HG02970 (cell line): ENCODE data around the gene CLN6.

Source experiments
- ATAC-seq: cut with Tn5 transposase; IDR thresholded peaks from one replicate; pipeline ENCODE4 v1.9.1; 2021; ENCODE audit warnings: mild to moderate bottlenecking, moderate library complexity, moderate number of reproducible peaks; ENCODE audit not compliant: unreplicated experiment, low FRiP score

Gene CLN6

GRCh38 chr15:68229386-68230156 lies at the start of gene CLN6:
TSS of gene CLN6 (minus strand) at chr15:68229728. CDS start at chr15:68229584, 144 bp downstream.
- peak; percentile 69 for ATAC-seq

- ATAC-seq, result no peak
These were observed 49.3 kb upstream of the CLN6 start for GRCh38 chr15:68278595-68279405.

GRCh38 chr15:68278345-68278594 lies 48.7 kb upstream of the CLN6 start:
- ATAC-seq, result peak; percentile 49

DNA sequence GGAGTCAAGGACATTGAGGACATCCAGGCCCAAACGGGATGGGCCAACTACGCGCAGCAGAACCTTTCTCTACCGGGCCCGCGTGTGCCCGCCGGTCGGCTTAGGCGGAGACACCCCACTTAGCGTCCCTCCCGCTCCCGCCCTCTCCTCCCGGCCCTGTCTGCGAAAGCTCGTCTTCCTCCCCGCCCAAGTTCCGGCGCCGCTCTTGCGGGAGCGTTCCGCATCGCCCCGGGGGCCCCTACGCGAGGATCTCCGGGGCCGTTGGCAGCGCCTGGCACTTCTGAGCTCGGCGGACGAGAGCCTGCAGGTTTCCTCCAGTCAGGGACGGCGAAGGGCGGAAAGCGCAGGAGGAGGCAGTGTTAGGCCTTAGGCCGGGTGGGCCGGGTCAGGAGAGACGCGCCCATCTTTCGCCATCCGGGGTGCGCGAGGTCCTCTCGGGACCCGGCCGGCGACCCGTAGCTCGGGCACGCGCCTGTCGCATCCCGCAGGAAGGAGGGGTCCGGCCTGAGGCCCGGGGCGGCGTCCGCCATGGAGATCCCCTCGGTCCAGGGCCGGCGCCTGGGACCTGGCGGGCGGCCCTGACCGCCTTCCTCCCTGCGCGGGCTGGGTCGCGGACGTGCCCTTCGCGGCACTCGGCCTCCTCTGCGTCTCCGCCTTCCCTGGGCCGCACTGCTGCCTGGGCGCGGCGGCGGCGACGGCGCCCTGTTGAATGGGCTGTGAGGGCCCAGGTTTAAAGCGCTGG lies 48.2 kb upstream of the CLN6 start, which contains the start of gene FEM1B:
FEM1B (plus strand) TSS at position 143 of the 742 bp plus-strand sequence. CDS start 673 bp downstream, outside the sequence.
- ATAC-seq, result peak; percentile 71

GRCh38 chr15:68277131-68277602 lies 47.6 kb upstream of the CLN6 start:
- no peak for ATAC-seq

DNA sequence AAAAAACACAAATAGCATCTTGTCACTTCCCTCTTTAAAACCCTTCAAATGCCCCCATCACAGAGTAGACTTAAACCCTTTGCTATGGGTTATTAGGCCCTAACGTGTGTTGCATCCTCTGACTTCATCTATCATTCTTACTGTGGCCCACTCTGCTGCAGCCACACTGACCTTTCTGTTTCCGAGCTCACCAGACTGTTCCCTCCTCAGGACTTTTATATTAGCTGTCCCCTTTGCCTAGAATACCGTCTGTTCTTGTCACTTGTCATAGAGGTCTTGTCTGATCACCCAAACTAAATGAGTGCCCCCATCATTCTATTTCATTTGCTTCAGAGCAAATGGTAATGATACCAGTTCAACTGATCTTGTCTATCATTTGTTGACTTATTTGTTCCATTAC lies 47.1 kb upstream of the CLN6 start:
- no peak for ATAC-seq

DNA sequence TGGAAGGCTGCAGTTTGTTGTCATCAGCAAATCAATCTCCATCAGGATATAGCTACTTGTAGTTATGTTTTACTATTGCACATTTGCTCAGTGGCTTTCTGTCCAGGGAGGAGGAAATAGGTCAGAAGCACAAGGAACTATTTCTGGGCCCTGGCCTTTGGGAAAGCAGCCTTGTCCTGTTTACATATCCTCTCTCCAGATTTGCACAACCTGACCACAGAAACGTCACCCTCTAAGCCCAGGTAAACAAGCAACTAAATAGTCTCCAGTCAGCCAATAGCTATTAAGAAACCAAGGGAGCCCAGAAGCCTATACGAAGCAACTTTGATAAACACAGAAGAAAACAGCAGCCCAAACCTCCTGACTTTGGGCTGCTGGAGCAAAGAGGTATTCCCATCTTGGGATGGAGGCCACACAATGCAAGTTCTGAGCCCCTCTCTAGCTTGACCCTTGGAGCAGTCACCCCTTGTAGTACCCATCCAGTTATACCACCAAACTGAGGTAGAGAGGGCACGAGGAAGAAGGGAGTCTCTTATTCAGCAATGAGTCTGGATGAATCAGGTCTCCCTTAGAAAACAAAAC lies 45.7 kb upstream of the CLN6 start:
- ATAC-seq, result no peak

DNA sequence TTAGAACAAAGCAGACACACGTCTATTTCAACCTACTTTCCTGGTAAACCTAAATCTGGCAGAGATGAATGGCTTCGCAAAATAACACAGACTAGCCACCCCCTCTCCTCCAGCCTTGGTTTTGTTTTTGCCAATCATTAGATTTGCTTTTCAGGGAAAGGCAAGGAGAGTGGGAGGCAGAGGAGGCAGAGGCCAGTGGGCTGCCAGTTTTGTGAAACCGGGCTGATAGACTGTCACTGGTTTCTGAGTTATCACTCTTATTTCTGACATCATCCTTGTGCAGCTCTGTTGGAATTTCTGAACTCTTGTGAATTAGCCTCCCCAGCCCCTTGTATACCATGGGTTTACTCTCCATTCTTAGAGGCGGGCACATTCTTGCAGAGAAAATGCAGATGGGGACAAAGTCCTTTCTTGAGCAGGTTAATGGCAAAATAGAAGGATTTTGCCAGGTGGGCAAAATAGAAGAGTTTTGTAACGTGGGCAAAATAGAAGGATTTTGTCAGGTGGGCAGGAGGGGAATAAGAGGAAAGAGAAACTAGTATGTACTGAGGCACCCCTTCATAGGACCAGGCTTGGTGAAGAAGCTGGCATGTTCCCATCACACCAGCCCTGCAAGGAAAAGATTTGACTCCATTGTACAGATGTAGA lies 44.8 kb upstream of the CLN6 start:
- no peak for ATAC-seq

- ATAC-seq, result no peak
These were observed 43.3 kb upstream of the CLN6 start for GRCh38 chr15:68272721-68273271.

DNA sequence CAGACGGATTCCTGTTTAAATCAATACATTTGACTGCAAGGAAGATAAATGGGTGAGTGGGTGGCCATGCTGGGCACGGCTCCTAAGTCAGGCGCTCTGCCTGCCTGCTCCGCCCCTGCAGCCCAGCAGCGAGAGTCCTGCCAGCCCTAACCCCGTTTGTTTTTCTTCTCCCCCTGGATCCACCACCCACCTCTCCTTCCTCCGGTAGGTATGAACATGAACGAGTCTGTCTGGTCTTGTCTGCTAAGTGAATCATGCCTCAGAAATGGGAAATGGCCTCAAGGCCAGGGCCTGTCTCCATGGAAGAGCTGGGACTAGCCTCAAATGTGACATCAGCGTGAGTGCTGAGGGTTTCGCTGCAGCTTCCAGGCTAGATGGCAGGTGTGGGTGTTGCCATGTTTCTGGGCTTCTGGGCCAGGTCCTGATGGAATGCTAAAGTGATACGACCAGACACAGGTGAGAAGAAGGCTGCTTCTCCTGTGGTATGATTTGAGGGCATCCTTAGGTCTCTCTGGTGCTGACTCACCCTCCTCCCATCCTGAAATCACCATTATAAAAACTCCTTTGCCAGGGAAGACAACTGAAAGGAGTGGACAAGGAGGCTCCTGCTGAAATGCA lies 42.4 kb upstream of the CLN6 start:
- ATAC-seq, result no peak

DNA sequence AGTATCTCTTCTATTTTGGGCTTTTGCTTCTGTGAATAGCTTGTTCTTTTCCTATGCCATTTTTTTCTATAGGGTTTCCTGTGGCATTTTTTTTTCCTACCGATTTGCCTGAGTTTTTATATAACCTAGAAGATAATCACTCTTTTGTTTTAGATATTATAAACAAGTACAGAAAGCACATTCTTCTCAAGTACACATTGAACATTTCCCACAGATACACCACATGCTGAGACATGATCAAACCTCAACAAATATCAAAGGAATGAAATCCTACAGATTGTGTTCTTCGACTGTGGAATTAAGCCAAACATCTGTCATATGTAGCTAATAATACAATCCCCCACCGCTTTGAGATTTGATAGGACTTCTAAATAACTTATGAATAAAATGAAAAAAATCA lies 38.9 kb upstream of the CLN6 start:
- no peak for ATAC-seq

DNA sequence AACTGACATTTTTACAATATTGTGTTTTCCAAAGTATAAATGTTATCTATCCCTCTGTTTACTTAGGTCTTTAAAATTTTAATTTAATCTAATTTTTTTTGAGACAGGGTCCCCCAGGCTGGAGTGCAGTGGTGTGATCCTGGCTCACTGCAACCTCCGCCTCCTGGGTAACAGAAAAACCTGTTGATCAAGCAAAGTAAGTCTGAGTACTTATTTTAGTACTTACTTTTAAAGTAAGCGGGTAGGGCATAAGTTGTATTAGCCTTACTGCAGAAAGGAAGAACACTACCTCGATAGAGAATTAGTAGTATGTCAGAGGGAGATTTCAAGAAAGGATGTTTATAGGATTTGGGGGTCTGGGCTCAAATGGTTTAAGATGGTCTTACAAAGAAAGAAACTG lies 36.1 kb upstream of the CLN6 start:
- ATAC-seq, result no peak

GRCh38 chr15:68265081-68265480 lies 35.6 kb upstream of the CLN6 start:
- ATAC-seq, result no peak

DNA sequence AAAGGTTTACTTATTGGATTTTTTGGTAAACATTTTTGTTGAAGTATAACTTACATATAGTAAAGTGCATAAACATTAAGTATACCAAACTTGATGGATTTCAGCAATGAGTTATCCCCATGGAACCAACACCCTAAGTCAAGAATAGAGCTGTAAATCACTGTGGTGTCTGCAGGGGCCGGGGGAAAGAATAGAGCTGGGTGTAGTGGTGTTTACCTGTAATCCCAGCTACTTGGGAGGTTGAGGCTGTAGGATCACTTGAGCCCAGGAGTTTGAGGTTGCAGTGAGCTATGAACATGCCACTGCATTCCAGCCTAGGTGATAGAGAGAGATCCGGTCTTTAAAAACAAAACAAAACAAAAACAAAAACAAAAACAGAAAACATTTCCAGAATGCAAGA lies 34.8 kb upstream of the CLN6 start:
- ATAC-seq, result no peak

DNA sequence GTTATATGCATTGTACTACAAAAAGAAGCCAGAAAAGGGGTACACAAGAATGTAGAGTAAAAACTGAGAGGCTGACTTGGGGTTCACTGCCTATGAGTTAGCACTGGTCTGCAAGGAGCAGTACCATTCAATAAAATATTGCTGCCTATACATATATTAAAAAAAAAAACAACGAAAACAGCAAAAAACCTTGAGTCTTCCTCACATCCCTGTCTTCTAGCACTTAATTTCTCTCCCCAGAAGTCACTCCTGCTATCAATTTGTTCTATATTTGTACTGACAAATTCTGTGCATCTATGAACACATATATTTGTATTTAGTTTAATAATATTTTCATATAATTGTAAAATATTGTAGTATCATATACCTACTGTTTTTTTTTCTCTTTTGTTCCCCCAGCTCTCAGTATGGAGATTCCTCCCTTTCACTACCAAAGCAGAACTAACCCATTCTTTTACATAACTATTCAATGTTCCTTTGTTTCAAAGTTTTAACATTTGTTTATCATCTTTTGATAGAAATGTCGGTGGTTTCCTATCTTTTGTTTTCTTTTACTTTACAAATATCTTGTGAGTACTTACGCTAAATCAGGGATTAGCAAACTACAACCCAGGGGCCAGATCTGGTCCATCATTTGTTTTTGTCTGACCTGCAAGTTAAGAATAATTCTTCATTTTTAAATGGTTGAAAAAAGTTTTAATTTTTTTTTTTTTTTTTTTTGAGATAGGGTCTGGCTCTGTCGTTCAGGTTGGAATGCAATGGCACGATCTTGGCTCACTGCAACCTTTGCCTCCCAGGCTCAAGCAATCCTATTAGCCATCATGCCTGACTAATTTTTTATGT lies 33.2 kb upstream of the CLN6 start:
- ATAC-seq, result no peak

- ATAC-seq, result no peak
These were observed 32.5 kb upstream of the CLN6 start for GRCh38 chr15:68261980-68262379.

DNA sequence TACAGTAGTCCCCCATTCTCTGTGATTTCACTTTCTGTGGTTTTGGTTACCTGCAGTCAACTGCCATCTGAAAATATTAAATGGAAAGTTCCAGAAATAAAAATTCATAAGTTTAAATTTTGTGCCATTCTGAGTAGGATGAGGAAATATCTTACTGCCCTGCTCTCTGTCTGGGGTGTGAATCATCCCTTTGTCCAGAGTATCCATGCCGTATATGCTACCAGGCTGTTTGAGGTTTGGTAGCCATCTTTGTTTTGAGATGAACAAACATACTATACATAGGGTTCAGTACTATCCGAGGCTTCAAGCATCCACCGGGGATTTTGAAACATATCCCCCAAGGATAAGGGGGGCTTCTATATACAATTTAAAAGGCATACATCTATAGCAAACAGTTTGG lies 31.7 kb upstream of the CLN6 start:
- no peak for ATAC-seq

DNA sequence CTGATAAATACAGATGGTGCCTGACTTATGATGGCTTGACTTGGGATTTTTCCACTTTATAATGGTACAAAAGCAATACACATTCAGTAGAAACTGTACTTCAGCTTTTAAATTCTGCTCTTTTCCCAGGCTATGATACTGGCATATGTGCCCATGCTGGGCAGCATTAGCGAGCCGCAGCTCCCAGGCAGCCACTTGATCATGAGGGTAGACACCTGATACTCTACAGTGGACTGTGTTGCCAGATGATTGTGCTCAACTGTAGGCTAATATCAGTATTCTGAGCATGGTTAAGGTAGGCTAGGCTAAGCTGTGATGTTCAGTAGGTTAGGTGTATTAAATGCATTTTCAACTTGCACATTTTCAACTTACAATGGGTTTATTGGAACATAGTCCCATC lies 30.4 kb upstream of the CLN6 start:
- no peak for ATAC-seq

DNA sequence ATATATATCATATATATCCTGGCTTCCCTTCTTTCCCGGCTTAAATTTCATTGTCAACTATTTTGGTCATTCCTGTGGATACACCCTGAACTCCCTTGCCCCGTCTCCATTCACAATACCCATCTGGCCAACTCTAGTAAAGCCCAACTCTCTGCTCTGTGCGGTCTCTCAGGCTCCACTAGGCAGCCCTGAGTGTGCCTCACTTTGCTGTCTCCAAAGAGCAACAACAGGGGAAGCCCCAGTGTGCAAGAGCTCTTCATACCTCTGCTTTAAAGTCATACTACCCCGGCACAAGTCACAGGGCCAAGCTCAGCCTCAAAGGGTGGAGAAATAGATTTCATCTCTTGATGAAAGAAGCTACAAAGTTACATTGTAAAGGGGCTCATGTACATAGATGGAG lies 29.2 kb upstream of the CLN6 start:
- ATAC-seq, result no peak
